ENCODE data around the gene HSFX4. TPM values are rescaled to one million over a fixed set of nuclear protein-coding genes. Genes with fewer than 3 reads are reported as not detected.
"Not testable (repeated sequence)": the region's sequence is repeated elsewhere in the genome, so short reads cannot be mapped to it uniquely, and the experiment has no call there.

Gene HSFX4, protein sequence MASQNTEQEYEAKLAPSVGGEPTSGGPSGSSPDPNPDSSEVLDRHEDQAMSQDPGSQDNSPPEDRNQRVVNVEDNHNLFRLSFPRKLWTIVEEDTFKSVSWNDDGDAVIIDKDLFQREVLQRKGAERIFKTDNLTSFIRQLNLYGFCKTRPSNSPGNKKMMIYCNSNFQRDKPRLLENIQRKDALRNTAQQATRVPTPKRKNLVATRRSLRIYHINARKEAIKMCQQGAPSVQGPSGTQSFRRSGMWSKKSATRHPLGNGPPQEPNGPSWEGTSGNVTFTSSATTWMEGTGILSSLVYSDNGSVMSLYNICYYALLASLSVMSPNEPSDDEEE
- not detected for polyA plus RNA-seq (2012; ENCODE audit: insufficient read length, low read depth)

DNA sequence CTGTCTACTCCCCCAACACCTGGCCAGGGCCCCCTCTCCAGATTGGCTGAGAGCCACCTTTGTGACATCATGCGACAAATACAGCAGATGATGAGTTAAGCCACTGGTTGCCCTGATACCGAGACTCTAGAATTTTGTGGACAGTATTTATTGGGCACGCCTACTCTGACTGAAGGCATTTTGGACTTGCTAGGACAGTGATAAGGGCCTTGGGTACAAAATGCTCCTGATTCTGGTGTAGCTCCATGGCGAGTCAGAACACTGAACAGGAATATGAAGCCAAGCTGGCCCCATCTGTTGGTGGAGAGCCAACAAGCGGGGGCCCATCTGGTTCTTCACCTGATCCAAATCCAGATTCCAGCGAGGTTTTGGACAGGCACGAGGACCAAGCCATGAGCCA, at the start of gene HSFX4:
Gene HSFX4, plus strand, starts transcription at position 174 of the 400 bp plus-strand sequence. Its CDS starts 72 bp downstream, at position 246.
- TF ChIP-seq FOXP2 (optimal IDR thresholded peaks at IDR 0.05; ENCODE audit: borderline replicate concordance, extremely low read depth, extremely low read length, insufficient read depth); TAF1 (IDR thresholded peaks at IDR 0.05; ENCODE audit: borderline replicate concordance, insufficient read depth, low read length): not testable (repeated sequence)
- TF ChIP-seq, protein P1, sequence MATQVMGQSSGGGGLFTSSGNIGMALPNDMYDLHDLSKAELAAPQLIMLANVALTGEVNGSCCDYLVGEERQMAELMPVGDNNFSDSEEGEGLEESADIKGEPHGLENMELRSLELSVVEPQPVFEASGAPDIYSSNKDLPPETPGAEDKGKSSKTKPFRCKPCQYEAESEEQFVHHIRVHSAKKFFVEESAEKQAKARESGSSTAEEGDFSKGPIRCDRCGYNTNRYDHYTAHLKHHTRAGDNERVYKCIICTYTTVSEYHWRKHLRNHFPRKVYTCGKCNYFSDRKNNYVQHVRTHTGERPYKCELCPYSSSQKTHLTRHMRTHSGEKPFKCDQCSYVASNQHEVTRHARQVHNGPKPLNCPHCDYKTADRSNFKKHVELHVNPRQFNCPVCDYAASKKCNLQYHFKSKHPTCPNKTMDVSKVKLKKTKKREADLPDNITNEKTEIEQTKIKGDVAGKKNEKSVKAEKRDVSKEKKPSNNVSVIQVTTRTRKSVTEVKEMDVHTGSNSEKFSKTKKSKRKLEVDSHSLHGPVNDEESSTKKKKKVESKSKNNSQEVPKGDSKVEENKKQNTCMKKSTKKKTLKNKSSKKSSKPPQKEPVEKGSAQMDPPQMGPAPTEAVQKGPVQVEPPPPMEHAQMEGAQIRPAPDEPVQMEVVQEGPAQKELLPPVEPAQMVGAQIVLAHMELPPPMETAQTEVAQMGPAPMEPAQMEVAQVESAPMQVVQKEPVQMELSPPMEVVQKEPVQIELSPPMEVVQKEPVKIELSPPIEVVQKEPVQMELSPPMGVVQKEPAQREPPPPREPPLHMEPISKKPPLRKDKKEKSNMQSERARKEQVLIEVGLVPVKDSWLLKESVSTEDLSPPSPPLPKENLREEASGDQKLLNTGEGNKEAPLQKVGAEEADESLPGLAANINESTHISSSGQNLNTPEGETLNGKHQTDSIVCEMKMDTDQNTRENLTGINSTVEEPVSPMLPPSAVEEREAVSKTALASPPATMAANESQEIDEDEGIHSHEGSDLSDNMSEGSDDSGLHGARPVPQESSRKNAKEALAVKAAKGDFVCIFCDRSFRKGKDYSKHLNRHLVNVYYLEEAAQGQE (IDR thresholded peaks at IDR 0.05; ENCODE audit: insufficient read depth in 1 of 2, low read depth in 2 of 2, low read length in 2 of 2): not testable (repeated sequence)

DNA sequence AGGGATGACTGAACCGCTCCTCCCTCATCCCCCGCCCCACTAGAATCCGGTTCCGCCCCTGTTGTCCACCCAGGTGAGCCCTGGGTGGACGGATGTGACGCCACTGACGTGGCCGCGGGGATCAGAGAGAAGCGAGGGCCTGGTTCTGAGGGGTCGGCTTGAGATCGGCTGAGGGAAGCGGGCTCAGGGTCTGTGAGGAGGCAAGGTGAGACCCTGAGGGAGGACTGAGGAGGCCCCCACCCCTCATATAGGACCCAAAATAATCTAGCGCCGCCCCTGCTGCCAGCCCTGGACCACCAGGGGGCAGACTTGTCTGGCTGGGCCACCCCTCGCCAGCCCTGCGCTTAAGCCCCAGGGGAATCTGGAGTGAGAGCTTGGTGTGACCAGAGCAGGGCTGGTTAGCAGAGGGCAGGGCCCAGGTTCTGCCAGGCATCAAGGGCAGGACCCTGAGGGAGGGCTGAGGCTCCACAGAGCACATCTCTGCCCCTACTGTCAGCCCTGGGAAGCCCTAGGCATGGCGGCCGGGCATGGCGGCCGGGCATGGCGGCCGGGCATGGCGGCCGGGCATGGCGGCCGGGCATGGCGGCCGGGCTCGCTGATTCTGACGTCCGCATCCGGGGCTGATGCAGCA, 48.2 kb upstream of the HSFX4 start, which contains the start of gene MAGEA8:
Gene MAGEA8, plus strand, starts transcription at position 103 of the 631 bp plus-strand sequence. CDS start 3,090 bp downstream, outside the sequence.
- TF ChIP-seq, protein P1 (IDR thresholded peaks at IDR 0.05; ENCODE audit: insufficient read depth in 1 of 2, low read depth in 2 of 2, low read length in 2 of 2): no peak
- TF ChIP-seq FOXP2 (optimal IDR thresholded peaks at IDR 0.05; ENCODE audit: borderline replicate concordance, extremely low read depth, extremely low read length, insufficient read depth) (no peak), SIN3A (IDR thresholded peaks at IDR 0.05; ENCODE audit: borderline replicate concordance, insufficient read depth, low read length) (no peak), POLR2AphosphoS5 (IDR thresholded peaks at IDR 0.05; ENCODE audit: low read depth, low read length) (no peak), TAF1 (IDR thresholded peaks at IDR 0.05; ENCODE audit: borderline replicate concordance, insufficient read depth, low read length) (no peak)

DNA sequence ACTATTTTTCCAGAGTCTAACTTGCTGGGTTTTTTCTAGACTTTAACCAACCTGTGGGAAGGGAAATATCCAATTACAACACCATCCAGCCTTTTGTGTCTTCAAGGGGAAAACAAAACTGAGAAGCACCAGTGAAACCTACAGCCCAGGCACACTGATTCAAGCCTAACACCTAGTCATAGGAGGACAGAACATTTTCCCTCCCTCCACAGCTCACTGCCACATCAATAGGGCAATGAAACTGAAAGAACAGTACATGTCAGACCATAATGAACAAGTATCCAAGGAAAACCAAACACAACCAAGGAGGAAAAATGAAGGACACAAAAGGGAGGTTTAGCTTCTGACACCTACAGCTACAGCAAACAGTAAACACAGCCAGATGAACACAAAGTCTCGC, 30.8 kb upstream of the HSFX4 start:
- TF ChIP-seq, protein P1 (IDR thresholded peaks at IDR 0.05; ENCODE audit: insufficient read depth in 1 of 2, low read depth in 2 of 2, low read length in 2 of 2): no peak
- no peak for TF ChIP-seq FOXP2 (optimal IDR thresholded peaks at IDR 0.05; ENCODE audit: borderline replicate concordance, extremely low read depth, extremely low read length, insufficient read depth)
- TF ChIP-seq POLR2AphosphoS5 (IDR thresholded peaks at IDR 0.05; ENCODE audit: low read depth, low read length): no peak
- no peak for TF ChIP-seq TAF1 (IDR thresholded peaks at IDR 0.05; ENCODE audit: borderline replicate concordance, insufficient read depth, low read length)
- TF ChIP-seq SIN3A (IDR thresholded peaks at IDR 0.05; ENCODE audit: borderline replicate concordance, insufficient read depth, low read length): no peak

DNA sequence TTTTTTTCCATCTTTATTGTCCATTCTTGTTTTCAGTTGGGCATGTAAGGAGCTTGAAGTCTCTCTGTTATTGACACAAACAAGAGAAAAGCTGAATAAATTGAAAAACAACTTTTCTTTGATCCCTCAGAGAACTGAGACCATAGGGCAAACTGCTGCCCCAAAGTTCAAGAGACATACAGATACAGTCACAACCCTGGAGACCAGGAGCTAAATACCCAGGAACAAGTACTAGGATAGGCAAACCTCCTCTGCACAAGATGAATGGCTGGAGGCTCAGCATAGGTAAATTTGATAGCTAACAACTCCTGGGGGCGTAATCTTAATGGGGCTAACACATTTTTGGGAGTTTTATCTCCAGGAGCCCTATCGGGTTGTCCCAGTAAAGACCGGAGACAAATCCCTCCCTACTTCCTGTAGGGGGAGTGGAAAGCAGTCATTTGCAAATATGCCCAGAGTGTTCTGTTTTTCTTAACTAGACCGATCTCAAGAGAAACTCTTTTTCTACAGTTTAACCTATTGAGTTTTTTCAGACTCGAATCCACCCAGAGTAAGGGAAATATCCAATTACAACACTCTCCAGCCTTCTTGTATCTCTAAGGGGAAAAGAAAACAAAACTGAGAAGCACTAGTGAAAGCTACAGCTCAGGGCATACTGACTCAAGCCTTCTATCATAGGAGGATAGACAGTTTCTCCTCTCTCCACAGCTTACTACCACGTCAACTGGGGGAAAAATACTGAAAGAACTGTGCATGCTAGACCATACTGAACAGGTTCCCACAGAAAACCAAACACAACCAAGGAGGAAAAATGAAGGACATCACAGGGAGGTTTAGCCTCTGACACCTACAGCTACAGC, 25.3 kb upstream of the HSFX4 start:
- no peak for TF ChIP-seq POLR2AphosphoS5 (IDR thresholded peaks at IDR 0.05; ENCODE audit: low read depth, low read length)
- TF ChIP-seq, protein P1 (IDR thresholded peaks at IDR 0.05; ENCODE audit: insufficient read depth in 1 of 2, low read depth in 2 of 2, low read length in 2 of 2): no peak
- TF ChIP-seq SIN3A (IDR thresholded peaks at IDR 0.05; ENCODE audit: borderline replicate concordance, insufficient read depth, low read length): no peak
- no peak for TF ChIP-seq TAF1 (IDR thresholded peaks at IDR 0.05; ENCODE audit: borderline replicate concordance, insufficient read depth, low read length)
- no peak for TF ChIP-seq FOXP2 (optimal IDR thresholded peaks at IDR 0.05; ENCODE audit: borderline replicate concordance, extremely low read depth, extremely low read length, insufficient read depth)
